ENCODE measurements around the gene TTN. TPM values are rescaled to one million over a fixed set of nuclear protein-coding genes. Genes with fewer than 3 reads are reported as not detected.
A peak's percentile ranks its signal among the peaks of the same experiment; 100 is the strongest.

Gene TTN
- total RNA-seq, 1 donor from 2014 or later, result 0.50 TPM

DNA sequence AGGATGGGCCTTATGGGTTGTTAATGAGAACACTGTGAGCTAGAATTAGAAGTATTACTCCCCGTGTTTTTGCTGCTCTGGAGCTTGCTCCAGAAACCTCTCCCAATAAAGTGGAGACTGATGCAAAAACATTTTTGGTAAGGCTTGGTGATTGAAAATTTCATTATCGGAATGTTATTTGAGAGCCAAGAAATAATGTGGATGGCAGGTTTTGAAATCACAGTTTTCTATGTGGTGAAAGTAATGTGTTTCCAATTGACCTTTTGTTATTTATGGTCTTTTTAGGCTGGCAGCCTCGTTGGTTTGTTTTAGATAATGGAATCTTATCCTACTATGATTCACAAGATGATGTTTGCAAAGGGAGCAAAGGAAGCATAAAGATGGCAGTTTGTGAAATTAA lies 321.9 kb downstream of the TTN start:
- DNase-seq (ENCODE audit: low read depth), result no peak
- peaks cover 90% of the 10 kb centered on the region for H3K79me2 ChIP-seq (ENCODE audit: insufficient read depth, low read length)
- FAIRE-seq, result no peak
- peaks cover 26% of the 10 kb centered on the region for H3K4me1 ChIP-seq (ENCODE audit: insufficient read depth, low read length)
- no peaks in the 10 kb centered on the region for H3K27me3 ChIP-seq (ENCODE audit: insufficient read depth, low read length)
- peaks cover 10% of the 10 kb centered on the region for H3K36me3 Mint-ChIP-seq (ENCODE audit: low read depth, unreplicated experiment)
- no peak overlapping the region for H3K27ac ChIP-seq (ENCODE audit: low read depth, low read length)
- H3K9me3 Mint-ChIP-seq (ENCODE audit: unreplicated experiment), result no peaks in the 10 kb centered on the region
- no peak overlapping the region for H2AFZ ChIP-seq (ENCODE audit: low read depth, low read length)
- H3K36me3 ChIP-seq (ENCODE audit: insufficient read depth, low read length), result peaks cover 2% of the 10 kb centered on the region
- TF ChIP-seq, protein P1, sequence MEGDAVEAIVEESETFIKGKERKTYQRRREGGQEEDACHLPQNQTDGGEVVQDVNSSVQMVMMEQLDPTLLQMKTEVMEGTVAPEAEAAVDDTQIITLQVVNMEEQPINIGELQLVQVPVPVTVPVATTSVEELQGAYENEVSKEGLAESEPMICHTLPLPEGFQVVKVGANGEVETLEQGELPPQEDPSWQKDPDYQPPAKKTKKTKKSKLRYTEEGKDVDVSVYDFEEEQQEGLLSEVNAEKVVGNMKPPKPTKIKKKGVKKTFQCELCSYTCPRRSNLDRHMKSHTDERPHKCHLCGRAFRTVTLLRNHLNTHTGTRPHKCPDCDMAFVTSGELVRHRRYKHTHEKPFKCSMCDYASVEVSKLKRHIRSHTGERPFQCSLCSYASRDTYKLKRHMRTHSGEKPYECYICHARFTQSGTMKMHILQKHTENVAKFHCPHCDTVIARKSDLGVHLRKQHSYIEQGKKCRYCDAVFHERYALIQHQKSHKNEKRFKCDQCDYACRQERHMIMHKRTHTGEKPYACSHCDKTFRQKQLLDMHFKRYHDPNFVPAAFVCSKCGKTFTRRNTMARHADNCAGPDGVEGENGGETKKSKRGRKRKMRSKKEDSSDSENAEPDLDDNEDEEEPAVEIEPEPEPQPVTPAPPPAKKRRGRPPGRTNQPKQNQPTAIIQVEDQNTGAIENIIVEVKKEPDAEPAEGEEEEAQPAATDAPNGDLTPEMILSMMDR (IDR thresholded peaks at IDR 0.05; ENCODE audit: insufficient read depth, low read depth, low read length), result no peak
- no peak for TF ChIP-seq EZH2 (IDR thresholded peaks at IDR 0.05; ENCODE audit: insufficient read depth, low read length)
- H4K20me1 ChIP-seq (ENCODE audit: insufficient read depth, low read length), result peaks cover 75% of the 10 kb centered on the region
- H3K9me3 ChIP-seq (ENCODE audit: insufficient read depth, low read depth, low read length), result no peaks in the 10 kb centered on the region
- no peak overlapping the region for H3K27ac Mint-ChIP-seq (ENCODE audit: unreplicated experiment)
- no peak overlapping the region for H3K4me3 ChIP-seq (ENCODE audit: insufficient read depth, low read depth, low read length)
- H3K9ac ChIP-seq (ENCODE audit: low read length), result no peak overlapping the region
- peaks cover 14% of the 10 kb centered on the region for H3K4me1 Mint-ChIP-seq (ENCODE audit: low read depth, unreplicated experiment)
- H3K4me3 Mint-ChIP-seq (ENCODE audit: unreplicated experiment), result no peak overlapping the region
- H3K4me2 ChIP-seq (ENCODE audit: low read length), result no peak overlapping the region
- H3K27me3 Mint-ChIP-seq (ENCODE audit: low read depth, unreplicated experiment), result no peaks in the 10 kb centered on the region

DNA sequence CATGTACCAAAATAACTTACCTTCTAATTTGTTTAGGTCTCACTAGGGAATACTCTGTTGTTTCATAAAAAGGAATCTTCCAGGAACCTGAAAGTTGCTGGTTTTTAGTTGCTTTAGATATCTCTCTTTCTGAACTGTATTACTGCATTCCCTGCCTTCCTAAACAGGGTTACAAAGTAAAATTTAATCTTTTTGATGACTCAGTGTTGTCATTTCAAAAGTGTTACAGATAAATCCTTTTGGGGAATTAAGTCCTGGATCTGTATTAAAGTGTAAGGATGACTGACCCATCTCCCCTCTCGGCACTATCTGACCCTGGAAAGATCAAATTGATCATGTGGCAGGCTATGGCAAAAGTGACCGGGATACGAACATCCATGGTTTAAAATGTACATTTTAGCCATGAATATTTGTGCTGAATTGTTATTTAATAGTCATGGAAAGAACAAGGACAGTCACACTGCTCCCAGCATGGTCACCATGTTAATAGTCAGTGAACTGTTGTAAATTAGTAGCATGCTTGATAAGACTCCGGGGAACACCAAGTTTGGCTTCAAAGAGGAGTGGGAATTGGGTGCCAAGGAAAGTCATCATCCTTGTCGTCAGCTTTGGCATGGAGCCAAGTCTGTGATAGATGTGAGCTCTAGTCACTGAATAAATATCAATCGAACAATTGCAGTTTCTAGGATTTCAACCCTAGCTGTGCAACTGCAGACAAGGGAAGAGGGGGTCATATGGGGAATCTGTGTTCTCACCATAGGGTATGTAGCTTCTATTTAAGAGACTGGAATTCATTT lies 322.8 kb downstream of the TTN start:
- peaks cover 7% of the 10 kb centered on the region for H3K36me3 Mint-ChIP-seq (ENCODE audit: low read depth, unreplicated experiment)
- H3K4me2 ChIP-seq (ENCODE audit: low read length), result peak overlapping the region; percentile 37
- H3K9me3 ChIP-seq (ENCODE audit: insufficient read depth, low read depth, low read length), result no peaks in the 10 kb centered on the region
- H3K9me3 Mint-ChIP-seq (ENCODE audit: unreplicated experiment), result no peaks in the 10 kb centered on the region
- no peaks in the 10 kb centered on the region for H3K27me3 Mint-ChIP-seq (ENCODE audit: low read depth, unreplicated experiment)
- TF ChIP-seq, protein P1 (IDR thresholded peaks at IDR 0.05; ENCODE audit: insufficient read depth, low read depth, low read length), result no peak
- no peak for TF ChIP-seq EZH2 (IDR thresholded peaks at IDR 0.05; ENCODE audit: insufficient read depth, low read length)
- peaks cover 66% of the 10 kb centered on the region for H4K20me1 ChIP-seq (ENCODE audit: insufficient read depth, low read length)
- no peak overlapping the region for H3K27ac Mint-ChIP-seq (ENCODE audit: unreplicated experiment)
- H3K4me3 Mint-ChIP-seq (ENCODE audit: unreplicated experiment), result no peak overlapping the region
- DNase-seq (ENCODE audit: low read depth) (peak; percentile 39), FAIRE-seq (no peak)
- H2AFZ ChIP-seq (ENCODE audit: low read depth, low read length), result no peak overlapping the region
- no peaks in the 10 kb centered on the region for H3K27me3 ChIP-seq (ENCODE audit: insufficient read depth, low read length)
- H3K36me3 ChIP-seq (ENCODE audit: insufficient read depth, low read length), result peaks cover 2% of the 10 kb centered on the region
- no peak overlapping the region for H3K9ac ChIP-seq (ENCODE audit: low read length)
- H3K4me3 ChIP-seq (ENCODE audit: insufficient read depth, low read depth, low read length), result no peak overlapping the region
- no peak overlapping the region for H3K27ac ChIP-seq (ENCODE audit: low read depth, low read length)
- H3K79me2 ChIP-seq (ENCODE audit: insufficient read depth, low read length), result peaks cover 83% of the 10 kb centered on the region
- peaks cover 30% of the 10 kb centered on the region for H3K4me1 ChIP-seq (ENCODE audit: insufficient read depth, low read length)
- H3K4me1 Mint-ChIP-seq (ENCODE audit: low read depth, unreplicated experiment), result peaks cover 14% of the 10 kb centered on the region

DNA sequence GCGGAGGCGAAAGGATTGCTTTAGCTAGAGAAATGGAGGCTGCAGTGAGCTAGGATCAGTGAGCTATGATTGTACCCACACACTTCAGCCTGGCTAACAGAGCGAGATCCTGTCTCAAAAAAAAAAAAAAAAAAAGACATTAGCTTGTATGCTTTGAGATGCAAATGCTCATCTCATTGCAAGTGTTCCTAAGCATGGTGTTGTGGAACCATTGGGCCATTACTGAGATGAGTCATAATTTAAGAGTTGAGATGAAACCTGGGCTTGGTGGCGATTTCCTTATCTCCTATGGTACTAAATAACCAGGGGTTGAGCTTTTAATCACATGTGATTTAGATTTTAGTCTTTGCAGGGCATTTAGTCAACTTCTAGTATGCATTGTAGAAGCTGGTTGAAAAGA lies 324.8 kb downstream of the TTN start:
- Histone ChIP-seq H3K27ac (ENCODE audit: low read depth, low read length) (no peak overlapping the region), H4K20me1 (ENCODE audit: insufficient read depth, low read length) (peaks cover 56% of the 10 kb centered on the region), H3K9ac (ENCODE audit: low read length) (no peak overlapping the region), H3K27me3 (ENCODE audit: insufficient read depth, low read length) (no peaks in the 10 kb centered on the region), H2AFZ (ENCODE audit: low read depth, low read length) (no peak overlapping the region), H3K4me3 (ENCODE audit: insufficient read depth, low read depth, low read length) (peak overlapping the region; percentile 5), H3K4me1 (ENCODE audit: insufficient read depth, low read length) (peaks cover 30% of the 10 kb centered on the region), H3K36me3 (ENCODE audit: insufficient read depth, low read length) (no peaks in the 10 kb centered on the region), H3K9me3 (ENCODE audit: insufficient read depth, low read depth, low read length) (no peaks in the 10 kb centered on the region), H3K79me2 (ENCODE audit: insufficient read depth, low read length) (peaks cover 73% of the 10 kb centered on the region), H3K4me2 (ENCODE audit: low read length) (peak overlapping the region; percentile 90)
- Mint-ChIP-seq H3K9me3 (ENCODE audit: unreplicated experiment) (no peaks in the 10 kb centered on the region), H3K27me3 (ENCODE audit: low read depth, unreplicated experiment) (no peaks in the 10 kb centered on the region), H3K36me3 (ENCODE audit: low read depth, unreplicated experiment) (peaks cover 7% of the 10 kb centered on the region), H3K4me3 (ENCODE audit: unreplicated experiment) (peak overlapping the region; percentile 96), H3K27ac (ENCODE audit: unreplicated experiment) (no peak overlapping the region), H3K4me1 (ENCODE audit: low read depth, unreplicated experiment) (peaks cover 17% of the 10 kb centered on the region)
- TF ChIP-seq, protein P1 (IDR thresholded peaks at IDR 0.05; ENCODE audit: insufficient read depth, low read depth, low read length), result no peak
- no peak for TF ChIP-seq EZH2 (IDR thresholded peaks at IDR 0.05; ENCODE audit: insufficient read depth, low read length)
- DNase-seq (ENCODE audit: low read depth), result no peak
- no peak for FAIRE-seq
